ENCODE data around the gene PPARGC1A.

PPARGC1A gene

GRCh38 chr4:23818097-23818885, 71.6 kb downstream of the PPARGC1A start:
- H3K36me3 ChIP-seq (ENCODE audit: control insufficient read depth, insufficient read depth, low read length): no peaks in the 10 kb centered on the region
- no peak overlapping the region for H3K4me3 ChIP-seq (ENCODE audit: low read length)
- no peaks in the 10 kb centered on the region for H3K9me3 ChIP-seq (ENCODE audit: control insufficient read depth, low read length)

GRCh38 chr4:23814996-23815660, 74.7 kb downstream of the PPARGC1A start:
- no peaks in the 10 kb centered on the region for H3K4me1 ChIP-seq (ENCODE audit: control insufficient read depth, insufficient read depth, low read length)
- H3K9me3 ChIP-seq (ENCODE audit: control insufficient read depth, low read length): no peaks in the 10 kb centered on the region
- H3K9ac ChIP-seq (ENCODE audit: low read length): no peak overlapping the region
- H3K36me3 ChIP-seq (ENCODE audit: control insufficient read depth, insufficient read depth, low read length): no peaks in the 10 kb centered on the region
- no peaks in the 10 kb centered on the region for H3K27me3 ChIP-seq (ENCODE audit: control insufficient read depth, insufficient read depth, low read length)
- no peak overlapping the region for H3K4me3 ChIP-seq (ENCODE audit: low read length)

More at GRCh38 chr4:23818097-23818885, 71.6 kb downstream of the PPARGC1A start:
- Histone ChIP-seq H3K9ac (ENCODE audit: low read length) (no peak overlapping the region), H3K4me1 (ENCODE audit: control insufficient read depth, insufficient read depth, low read length) (no peaks in the 10 kb centered on the region), H3K27me3 (ENCODE audit: control insufficient read depth, insufficient read depth, low read length) (no peaks in the 10 kb centered on the region)

DNA sequence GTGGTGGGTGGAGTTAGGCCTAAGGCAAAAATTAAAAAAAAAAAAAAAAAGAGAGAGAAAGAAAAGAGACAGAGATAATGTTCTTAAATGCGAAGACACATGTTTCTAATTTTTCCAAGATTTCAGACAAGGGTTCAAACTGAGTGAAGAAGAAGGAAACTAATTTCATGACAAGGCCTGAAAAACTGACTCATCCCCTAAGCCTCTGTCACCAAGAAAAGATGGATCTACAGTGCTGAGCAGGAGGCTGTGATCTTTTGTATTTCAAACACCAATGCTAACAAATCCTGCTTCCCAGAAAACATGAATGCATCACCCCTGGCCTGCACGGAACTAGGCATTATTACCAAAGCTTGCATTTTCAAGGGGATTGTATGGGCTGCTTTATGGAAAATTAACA, 75.3 kb downstream of the PPARGC1A start:
- H3K9me3 ChIP-seq (ENCODE audit: control insufficient read depth, low read length): no peaks in the 10 kb centered on the region
- no peaks in the 10 kb centered on the region for H3K4me1 ChIP-seq (ENCODE audit: control insufficient read depth, insufficient read depth, low read length)

GRCh38 chr4:23811161-23811560, 78.7 kb downstream of the PPARGC1A start:
- Histone ChIP-seq H3K9me3 (ENCODE audit: control insufficient read depth, low read length) (no peaks in the 10 kb centered on the region), H3K4me1 (ENCODE audit: control insufficient read depth, insufficient read depth, low read length) (no peaks in the 10 kb centered on the region), H3K9ac (ENCODE audit: low read length) (no peak overlapping the region), H3K36me3 (ENCODE audit: control insufficient read depth, insufficient read depth, low read length) (no peaks in the 10 kb centered on the region), H3K4me3 (ENCODE audit: low read length) (no peak overlapping the region), H3K27me3 (ENCODE audit: control insufficient read depth, insufficient read depth, low read length) (no peaks in the 10 kb centered on the region)

More for the DNA sequence above, 75.3 kb downstream of the PPARGC1A start:
- H3K9ac ChIP-seq (ENCODE audit: low read length): no peak overlapping the region
- no peaks in the 10 kb centered on the region for H3K27me3 ChIP-seq (ENCODE audit: control insufficient read depth, insufficient read depth, low read length)
- H3K4me3 ChIP-seq (ENCODE audit: low read length): no peak overlapping the region
- H3K36me3 ChIP-seq (ENCODE audit: control insufficient read depth, insufficient read depth, low read length): no peaks in the 10 kb centered on the region

GRCh38 chr4:23805450-23805851, 84.4 kb downstream of the PPARGC1A start:
- H3K36me3 ChIP-seq (ENCODE audit: control insufficient read depth, insufficient read depth, low read length): no peaks in the 10 kb centered on the region
- H3K4me1 ChIP-seq (ENCODE audit: control insufficient read depth, insufficient read depth, low read length): no peaks in the 10 kb centered on the region
- H3K4me3 ChIP-seq (ENCODE audit: low read length): no peak overlapping the region
- no peak overlapping the region for H3K9ac ChIP-seq (ENCODE audit: low read length)
- H3K27me3 ChIP-seq (ENCODE audit: control insufficient read depth, insufficient read depth, low read length): no peaks in the 10 kb centered on the region
- H3K9me3 ChIP-seq (ENCODE audit: control insufficient read depth, low read length): no peaks in the 10 kb centered on the region

GRCh38 chr4:23789762-23790161, 100.1 kb downstream of the PPARGC1A start:
- Histone ChIP-seq H3K9me3 (ENCODE audit: control insufficient read depth, low read length) (no peaks in the 10 kb centered on the region), H3K4me3 (ENCODE audit: low read length) (no peak overlapping the region)

DNA sequence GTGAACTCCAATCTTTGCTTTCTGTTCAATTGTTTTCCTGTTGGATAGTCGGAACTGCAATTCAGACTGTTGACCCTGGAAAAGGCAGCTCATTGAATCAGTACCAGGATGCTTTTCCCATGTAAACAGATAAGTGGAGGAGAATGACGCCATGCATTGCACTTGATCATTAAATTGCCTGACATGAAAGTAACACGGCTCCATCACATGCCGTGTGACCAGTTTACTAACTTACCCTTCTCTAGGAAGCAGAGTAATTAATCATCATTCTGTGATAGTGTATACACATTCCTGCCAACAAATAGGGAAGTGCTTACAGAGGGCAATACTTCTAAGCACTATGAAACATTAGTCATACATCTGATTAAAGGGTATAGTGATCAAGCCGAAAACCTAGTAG, 101.4 kb downstream of the PPARGC1A start:
- no peaks in the 10 kb centered on the region for H3K27me3 ChIP-seq (ENCODE audit: control insufficient read depth, insufficient read depth, low read length)
- no peak overlapping the region for H3K4me3 ChIP-seq (ENCODE audit: low read length)
- no peak overlapping the region for H3K9ac ChIP-seq (ENCODE audit: low read length)
- peaks cover 9% of the 10 kb centered on the region for H3K4me1 ChIP-seq (ENCODE audit: control insufficient read depth, insufficient read depth, low read length)
- H3K9me3 ChIP-seq (ENCODE audit: control insufficient read depth, low read length): no peaks in the 10 kb centered on the region
- H3K36me3 ChIP-seq (ENCODE audit: control insufficient read depth, insufficient read depth, low read length): no peaks in the 10 kb centered on the region

More at GRCh38 chr4:23789762-23790161, 100.1 kb downstream of the PPARGC1A start:
- Histone ChIP-seq H3K36me3 (ENCODE audit: control insufficient read depth, insufficient read depth, low read length) (no peaks in the 10 kb centered on the region), H3K9ac (ENCODE audit: low read length) (no peak overlapping the region), H3K27me3 (ENCODE audit: control insufficient read depth, insufficient read depth, low read length) (no peaks in the 10 kb centered on the region), H3K4me1 (ENCODE audit: control insufficient read depth, insufficient read depth, low read length) (peaks cover 9% of the 10 kb centered on the region)

DNA sequence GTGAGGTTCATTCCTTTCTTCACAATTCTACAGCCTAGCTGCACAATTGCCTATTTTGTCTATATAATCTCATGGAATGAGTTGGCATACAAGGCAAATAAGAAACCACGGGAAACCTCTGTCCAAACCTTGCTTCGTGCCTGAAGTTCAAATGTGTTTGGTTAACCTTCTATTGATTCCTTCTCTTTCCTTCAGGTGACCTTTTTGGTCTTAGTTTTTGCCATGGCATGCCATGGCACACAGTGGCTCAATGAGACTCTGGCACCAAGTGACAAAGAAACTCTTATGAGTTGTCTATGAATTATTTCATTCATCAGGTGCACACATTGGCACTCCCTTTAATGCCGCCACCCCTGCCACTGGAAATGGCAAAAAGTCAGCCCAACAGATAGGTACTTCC, 101.8 kb downstream of the PPARGC1A start:
- Histone ChIP-seq H3K4me3 (ENCODE audit: low read length) (no peak overlapping the region), H3K9me3 (ENCODE audit: control insufficient read depth, low read length) (no peaks in the 10 kb centered on the region), H3K36me3 (ENCODE audit: control insufficient read depth, insufficient read depth, low read length) (no peaks in the 10 kb centered on the region), H3K27me3 (ENCODE audit: control insufficient read depth, insufficient read depth, low read length) (no peaks in the 10 kb centered on the region), H3K9ac (ENCODE audit: low read length) (no peak overlapping the region), H3K4me1 (ENCODE audit: control insufficient read depth, insufficient read depth, low read length) (peaks cover 9% of the 10 kb centered on the region)

- Histone ChIP-seq H3K4me3 (ENCODE audit: low read length) (no peak overlapping the region), H3K9me3 (ENCODE audit: control insufficient read depth, low read length) (no peaks in the 10 kb centered on the region), H3K9ac (ENCODE audit: low read length) (no peak overlapping the region), H3K27me3 (ENCODE audit: control insufficient read depth, insufficient read depth, low read length) (no peaks in the 10 kb centered on the region), H3K36me3 (ENCODE audit: control insufficient read depth, insufficient read depth, low read length) (no peaks in the 10 kb centered on the region), H3K4me1 (ENCODE audit: control insufficient read depth, insufficient read depth, low read length) (peaks cover 3% of the 10 kb centered on the region)
These were observed 106.9 kb downstream of the PPARGC1A start for GRCh38 chr4:23782778-23783437.

DNA sequence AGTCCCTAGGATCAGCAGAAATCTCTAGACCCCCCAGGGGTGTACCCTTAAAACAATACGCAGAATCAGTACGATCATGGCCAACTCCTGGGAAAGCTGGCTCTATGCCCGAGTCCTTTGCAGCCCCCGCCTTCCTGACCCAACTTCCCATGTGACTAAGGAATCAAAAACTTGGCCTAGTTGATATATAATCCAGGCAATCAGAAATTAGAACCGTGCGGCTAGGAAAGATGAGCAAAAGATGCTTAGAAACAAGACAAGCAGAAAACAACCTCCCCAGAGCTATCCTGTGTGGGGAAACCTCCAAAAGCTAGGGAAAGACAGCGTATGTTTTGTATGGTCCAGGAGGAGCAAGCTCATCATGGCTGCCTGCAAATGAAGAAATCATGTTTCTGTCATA, 110.0 kb downstream of the PPARGC1A start:
- peaks cover 4% of the 10 kb centered on the region for H3K4me1 ChIP-seq (ENCODE audit: control insufficient read depth, insufficient read depth, low read length)
- H3K4me3 ChIP-seq (ENCODE audit: low read length): no peak overlapping the region
- no peak overlapping the region for H3K9ac ChIP-seq (ENCODE audit: low read length)
- no peaks in the 10 kb centered on the region for H3K27me3 ChIP-seq (ENCODE audit: control insufficient read depth, insufficient read depth, low read length)
- H3K9me3 ChIP-seq (ENCODE audit: control insufficient read depth, low read length): no peaks in the 10 kb centered on the region
- H3K36me3 ChIP-seq (ENCODE audit: control insufficient read depth, insufficient read depth, low read length): no peaks in the 10 kb centered on the region

DNA sequence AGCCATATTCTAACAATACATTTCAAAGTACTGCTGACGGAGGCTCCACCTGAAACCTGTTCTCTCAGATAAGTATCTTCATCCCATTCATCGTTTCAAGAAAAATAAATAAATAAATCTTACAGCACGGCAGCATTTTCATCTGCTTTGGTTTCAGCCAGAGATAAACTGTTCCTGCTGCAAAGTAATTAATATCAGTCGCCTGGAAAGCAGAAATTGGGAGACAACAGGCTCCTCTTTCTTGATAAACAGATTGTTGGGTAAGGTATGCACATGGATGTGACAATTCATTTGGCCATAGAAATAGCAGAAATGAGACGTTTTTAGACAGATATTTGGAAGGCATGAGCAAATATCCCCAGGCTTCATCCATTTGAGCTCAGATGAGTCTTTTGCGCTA, 110.4 kb downstream of the PPARGC1A start:
- H3K27me3 ChIP-seq (ENCODE audit: control insufficient read depth, insufficient read depth, low read length): no peaks in the 10 kb centered on the region
- no peak overlapping the region for H3K9ac ChIP-seq (ENCODE audit: low read length)
- H3K9me3 ChIP-seq (ENCODE audit: control insufficient read depth, low read length): no peaks in the 10 kb centered on the region
- H3K4me1 ChIP-seq (ENCODE audit: control insufficient read depth, insufficient read depth, low read length): peaks cover 5% of the 10 kb centered on the region
- H3K4me3 ChIP-seq (ENCODE audit: low read length): no peak overlapping the region
- no peaks in the 10 kb centered on the region for H3K36me3 ChIP-seq (ENCODE audit: control insufficient read depth, insufficient read depth, low read length)

GRCh38 chr4:23775694-23776093, 114.2 kb downstream of the PPARGC1A start:
- Histone ChIP-seq H3K4me1 (ENCODE audit: control insufficient read depth, insufficient read depth, low read length) (peaks cover 5% of the 10 kb centered on the region), H3K9ac (ENCODE audit: low read length) (no peak overlapping the region), H3K4me3 (ENCODE audit: low read length) (no peak overlapping the region), H3K27me3 (ENCODE audit: control insufficient read depth, insufficient read depth, low read length) (no peaks in the 10 kb centered on the region), H3K36me3 (ENCODE audit: control insufficient read depth, insufficient read depth, low read length) (no peaks in the 10 kb centered on the region), H3K9me3 (ENCODE audit: control insufficient read depth, low read length) (no peaks in the 10 kb centered on the region)

Data from mucosa of stomach (tissue), 1 donor.